Suprapubic skin (tissue), 4 donors: Measurements from ENCODE around the gene LDLRAD2. TPM values are rescaled to one million over a fixed set of nuclear protein-coding genes. Genes with fewer than 3 reads are reported as not detected.

Source experiments
- DNase-seq, 2 donors: peaks; one replicate each; pipeline ENCODE4 v3.0.0-alpha.2; 2019; ENCODE audit warnings: low spot score in 2 of 2
- H3K27ac ChIP-seq: fragments of 200-600 bp; sonication (generic); one replicate; pipeline ENCODE4 v1.5.1; 2019
- H3K27me3 ChIP-seq: fragments of 200-600 bp; sonication (generic); one replicate; pipeline ENCODE4 v1.5.1; 2019
- H3K36me3 ChIP-seq: fragments of 200-600 bp; sonication (generic); one replicate; pipeline ENCODE4 v1.5.1; 2019
- H3K4me1 ChIP-seq: fragments of 200-600 bp; sonication (generic); one replicate; pipeline ENCODE4 v1.5.1; 2019
- H3K4me3 ChIP-seq: fragments of 200-600 bp; sonication (generic); one replicate; pipeline ENCODE4 v1.5.1; 2019; ENCODE audit warnings: mild to moderate bottlenecking
- H3K9me3 ChIP-seq: fragments of 200-600 bp; sonication (generic); one replicate; pipeline ENCODE4 v1.5.1; 2019
- EP300 ChIP-seq: sonication (generic); formaldehyde crosslinking; IDR thresholded peaks from one replicate; pipeline ENCODE4 v1.6.1; 2017; ENCODE audit warnings: antibody characterized with exemption
- POLR2A ChIP-seq, 2 donors: fragments of 450-650 bp; IDR thresholded peaks; one replicate each; pipeline ENCODE4 v1.6.1; 2017; ENCODE audit warnings: antibody characterized with exemption in 2 of 2, mild to moderate bottlenecking in 2 of 2, moderate library complexity in 2 of 2
- POLR2AphosphoS5 ChIP-seq, 3 donors: sonication (generic); formaldehyde crosslinking; IDR thresholded peaks; one replicate each; pipeline ENCODE4 v1.6.1; 2017; ENCODE audit warnings: antibody characterized with exemption in 3 of 3
- WGBS: methylation state at CpG from one replicate; pipeline ENCODE4 v1.1.5; 2018; 5-methylcytosine and 5-hydroxymethylcytosine counted together
- total RNA-seq, 4 donors: library from RNA; depleted of rRNA; stranded (reverse); fragments of >200 nt; gene quantifications; one replicate each; pipeline ENCODE4 v1.1.0, GENCODE V29; 2016
- TF ChIP-seq, protein P1 (sequence below), 2 donors: fragments of 200-600 bp in 1 of 2; fragments of 450-650 bp in 1 of 2; sonication (generic) in 1 of 2; IDR thresholded peaks; one replicate each; pipeline ENCODE4 v1.5.1; 2016 to 2019; ENCODE audit warnings: antibody characterized with exemption in 2 of 2, mild to moderate bottlenecking in 1 of 2, moderate library complexity in 1 of 2

Gene LDLRAD2
- total RNA-seq, 4 donors from 2014 or later = 0.13 to 0.29 TPM; not detected in 2

DNA sequence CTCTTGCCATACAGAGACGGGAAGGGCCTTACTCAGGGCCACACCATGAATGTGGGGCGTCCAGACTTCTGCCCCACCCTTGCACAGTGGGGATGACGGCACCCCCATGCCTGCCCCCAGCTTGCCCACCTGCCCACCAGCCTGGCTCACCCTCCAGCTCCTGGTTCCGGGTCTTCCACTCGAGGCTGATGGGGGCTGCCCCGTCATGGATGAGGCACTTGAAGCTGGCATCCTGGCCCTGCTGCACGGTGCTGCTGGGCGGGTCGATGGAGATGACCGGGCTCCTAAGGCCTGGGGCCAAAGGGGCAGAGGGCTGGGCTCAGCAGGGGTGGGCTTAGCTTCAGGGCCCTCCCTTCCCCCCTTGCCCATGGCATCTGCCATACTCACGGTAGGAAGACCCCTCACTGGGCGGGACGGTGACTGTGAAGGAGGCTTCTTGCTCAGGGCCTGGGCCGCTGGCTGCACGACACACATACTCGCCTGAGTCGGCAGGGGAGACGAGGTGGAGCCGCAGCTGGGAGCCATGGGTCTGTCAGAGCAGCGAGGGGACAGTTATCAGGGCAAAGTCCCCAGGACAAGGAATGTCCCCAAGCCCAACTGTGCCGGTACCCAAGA is 29.9 kb downstream of the LDLRAD2 start:
- Histone ChIP-seq H3K36me3 (peaks cover 99% of the 10 kb centered on the region), H3K4me1 (peaks cover 3% of the 10 kb centered on the region), H3K9me3 (no peaks in the 10 kb centered on the region), H3K27me3 (no peaks in the 10 kb centered on the region), H3K27ac (no peak overlapping the region), H3K4me3 (no peak overlapping the region)
- 82% methylated on average over 9 of the region's 21 CpGs for WGBS
- no peak for TF ChIP-seq POLR2AphosphoS5 (IDR thresholded peaks at IDR 0.05)
- no peak for TF ChIP-seq POLR2A (IDR thresholded peaks at IDR 0.05)
- peak in 1 of 2 donors; percentile 62 for DNase-seq

DNA sequence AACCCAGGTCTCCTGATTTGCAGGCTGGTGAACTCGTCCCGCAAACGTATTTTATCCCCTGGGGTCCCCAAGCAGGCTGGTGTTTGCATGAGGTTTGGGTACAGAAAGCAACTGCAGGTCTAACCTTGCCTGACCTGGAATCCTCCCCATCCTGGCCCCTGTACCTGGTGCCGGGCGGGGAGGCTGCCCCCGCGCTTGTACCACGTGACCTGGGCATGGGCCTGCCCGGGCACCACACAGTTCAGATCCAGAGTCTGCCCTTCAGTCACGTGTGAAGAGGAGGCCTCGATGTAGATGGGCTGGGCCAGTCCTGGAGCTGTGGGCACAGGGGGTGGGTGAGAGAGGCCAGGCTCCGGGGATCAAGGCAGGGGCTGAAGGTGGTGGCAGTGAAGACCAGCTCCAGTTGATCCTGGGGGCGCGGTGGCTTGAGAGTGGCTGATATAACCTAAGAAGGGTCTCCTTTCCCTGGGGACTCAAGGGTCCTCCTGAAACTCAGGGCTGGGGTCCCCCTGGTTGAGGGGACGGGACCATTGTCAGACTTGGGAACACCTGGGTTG is 30.6 kb downstream of the LDLRAD2 start:
- peaks cover 3% of the 10 kb centered on the region for H3K4me1 ChIP-seq
- no peak overlapping the region for H3K27ac ChIP-seq
- DNase-seq = no peak
- H3K4me3 ChIP-seq = no peak overlapping the region
- H3K36me3 ChIP-seq = peaks cover 99% of the 10 kb centered on the region
- 100% methylated on average over 4 of the region's 15 CpGs for WGBS
- no peaks in the 10 kb centered on the region for H3K27me3 ChIP-seq
- TF ChIP-seq POLR2A (IDR thresholded peaks at IDR 0.05) (no peak), EP300 (no peak), POLR2AphosphoS5 (IDR thresholded peaks at IDR 0.05) (no peak)
- TF ChIP-seq, protein P1, sequence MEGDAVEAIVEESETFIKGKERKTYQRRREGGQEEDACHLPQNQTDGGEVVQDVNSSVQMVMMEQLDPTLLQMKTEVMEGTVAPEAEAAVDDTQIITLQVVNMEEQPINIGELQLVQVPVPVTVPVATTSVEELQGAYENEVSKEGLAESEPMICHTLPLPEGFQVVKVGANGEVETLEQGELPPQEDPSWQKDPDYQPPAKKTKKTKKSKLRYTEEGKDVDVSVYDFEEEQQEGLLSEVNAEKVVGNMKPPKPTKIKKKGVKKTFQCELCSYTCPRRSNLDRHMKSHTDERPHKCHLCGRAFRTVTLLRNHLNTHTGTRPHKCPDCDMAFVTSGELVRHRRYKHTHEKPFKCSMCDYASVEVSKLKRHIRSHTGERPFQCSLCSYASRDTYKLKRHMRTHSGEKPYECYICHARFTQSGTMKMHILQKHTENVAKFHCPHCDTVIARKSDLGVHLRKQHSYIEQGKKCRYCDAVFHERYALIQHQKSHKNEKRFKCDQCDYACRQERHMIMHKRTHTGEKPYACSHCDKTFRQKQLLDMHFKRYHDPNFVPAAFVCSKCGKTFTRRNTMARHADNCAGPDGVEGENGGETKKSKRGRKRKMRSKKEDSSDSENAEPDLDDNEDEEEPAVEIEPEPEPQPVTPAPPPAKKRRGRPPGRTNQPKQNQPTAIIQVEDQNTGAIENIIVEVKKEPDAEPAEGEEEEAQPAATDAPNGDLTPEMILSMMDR (IDR thresholded peaks at IDR 0.05) = no peak
- H3K9me3 ChIP-seq = no peaks in the 10 kb centered on the region

DNA sequence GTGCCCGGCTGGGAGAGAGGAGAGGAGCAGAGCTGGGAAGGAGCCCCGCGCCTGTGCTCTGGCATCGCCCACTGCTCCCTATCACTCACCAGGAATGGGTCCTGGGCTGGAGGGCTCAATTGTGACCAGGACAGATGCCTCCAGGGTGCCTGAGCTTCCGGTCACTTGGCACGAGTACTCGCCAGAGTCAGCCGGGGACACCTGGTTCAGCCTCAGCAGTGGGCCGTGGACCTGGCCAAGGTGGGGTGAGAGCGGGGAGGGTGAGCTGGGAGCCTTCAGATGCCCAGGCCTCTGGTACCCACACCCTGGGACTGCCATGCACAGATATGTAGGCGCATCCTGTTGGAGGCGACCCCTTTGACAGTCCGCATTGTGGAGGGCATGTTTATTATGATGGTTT is 31.1 kb downstream of the LDLRAD2 start:
- WGBS = 80% methylated on average over 1 of the region's 13 CpGs
- H3K27me3 ChIP-seq = no peaks in the 10 kb centered on the region
- peaks cover 99% of the 10 kb centered on the region for H3K36me3 ChIP-seq
- no peaks in the 10 kb centered on the region for H3K9me3 ChIP-seq
- TF ChIP-seq, protein P1 (IDR thresholded peaks at IDR 0.05) = no peak
- TF ChIP-seq EP300 (no peak), POLR2AphosphoS5 (IDR thresholded peaks at IDR 0.05) (no peak), POLR2A (IDR thresholded peaks at IDR 0.05) (no peak)
- H3K4me3 ChIP-seq = no peak overlapping the region
- no peak for DNase-seq
- peaks cover 3% of the 10 kb centered on the region for H3K4me1 ChIP-seq
- no peak overlapping the region for H3K27ac ChIP-seq

DNA sequence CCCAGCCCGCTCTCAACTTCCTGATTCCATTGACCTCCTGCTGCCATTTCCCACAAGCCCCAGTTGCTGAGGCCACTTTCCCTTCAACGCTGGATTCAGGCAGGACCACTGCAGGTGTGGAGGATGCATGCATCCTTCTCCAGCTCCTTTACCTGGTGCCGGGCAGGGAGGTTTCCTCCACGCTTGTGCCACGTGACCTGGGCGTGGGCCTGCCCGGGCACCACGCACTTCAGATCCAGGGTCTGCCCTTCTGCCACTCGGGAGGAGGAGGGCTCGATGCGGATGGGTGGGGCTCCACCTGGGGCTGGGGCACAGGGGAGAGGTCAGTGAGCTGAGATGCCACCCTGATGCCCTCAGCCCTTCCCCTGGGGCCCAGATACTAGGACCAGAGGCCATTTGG is 31.9 kb downstream of the LDLRAD2 start:
- Histone ChIP-seq H3K9me3 (no peaks in the 10 kb centered on the region), H3K36me3 (peaks cover 99% of the 10 kb centered on the region), H3K4me3 (no peak overlapping the region), H3K4me1 (peaks cover 3% of the 10 kb centered on the region), H3K27me3 (no peaks in the 10 kb centered on the region), H3K27ac (no peak overlapping the region)
- DNase-seq = no peak
- WGBS = 85% methylated on average over 3 of the region's 11 CpGs
- TF ChIP-seq, protein P1 (IDR thresholded peaks at IDR 0.05) = no peak
- TF ChIP-seq POLR2A (IDR thresholded peaks at IDR 0.05) = no peak
- TF ChIP-seq EP300 = no peak
- no peak for TF ChIP-seq POLR2AphosphoS5 (IDR thresholded peaks at IDR 0.05)

DNA sequence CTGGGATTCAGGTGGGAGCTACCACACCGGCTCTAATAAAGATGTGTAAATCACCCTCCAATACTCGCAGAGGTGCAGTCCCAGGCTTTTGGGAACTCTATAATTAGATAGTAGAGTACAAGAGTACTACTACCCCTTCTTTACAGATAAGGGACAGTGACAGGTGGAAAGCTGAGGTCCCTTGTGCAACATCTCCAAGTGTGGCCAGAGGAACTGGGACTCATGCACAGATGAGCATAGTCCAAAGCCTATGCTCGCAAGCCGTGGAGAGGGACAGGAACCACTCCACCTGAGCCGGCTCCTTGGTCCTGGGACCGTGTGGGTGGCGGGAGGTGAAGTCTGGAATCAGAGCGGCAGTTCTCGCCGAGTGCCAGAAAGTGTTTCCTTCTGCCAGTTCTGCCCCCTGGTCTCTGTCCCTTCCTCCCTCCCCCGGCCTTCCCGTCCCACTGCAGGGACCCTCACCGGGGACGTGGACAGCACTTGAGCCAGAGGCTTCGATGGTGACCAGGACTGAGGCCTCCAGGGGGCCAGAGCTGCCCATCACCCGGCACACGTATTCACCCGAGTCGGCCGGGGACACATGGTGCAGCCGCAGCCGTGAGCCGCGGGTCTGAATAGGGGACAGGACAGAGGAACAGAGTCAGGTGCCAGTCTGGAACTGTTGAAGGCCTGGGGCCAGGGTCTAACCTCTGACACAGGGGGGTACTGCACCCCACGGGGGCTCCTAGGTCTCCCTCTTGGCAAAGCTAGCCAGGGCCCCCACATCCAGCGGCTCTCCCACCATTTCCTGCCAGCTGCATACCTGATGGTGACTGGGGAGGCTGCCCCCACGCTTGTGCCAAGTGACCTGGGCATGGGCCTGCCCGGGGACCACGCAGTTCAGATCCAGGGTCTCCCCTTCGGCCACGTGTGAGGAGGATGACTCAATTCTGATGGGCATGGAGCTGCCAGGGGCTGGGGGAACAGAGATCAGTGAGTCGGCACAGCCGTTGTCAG is 33.9 kb downstream of the LDLRAD2 start:
- H3K4me3 ChIP-seq = no peak overlapping the region
- no peaks in the 10 kb centered on the region for H3K27me3 ChIP-seq
- peaks cover 99% of the 10 kb centered on the region for H3K36me3 ChIP-seq
- DNase-seq = no peak
- peaks cover 3% of the 10 kb centered on the region for H3K4me1 ChIP-seq
- 93% methylated on average over 32 of the region's 33 CpGs for WGBS
- no peak overlapping the region for H3K27ac ChIP-seq
- TF ChIP-seq EP300 (no peak), POLR2AphosphoS5 (IDR thresholded peaks at IDR 0.05) (no peak), POLR2A (IDR thresholded peaks at IDR 0.05) (no peak)
- TF ChIP-seq, protein P1 (IDR thresholded peaks at IDR 0.05) = no peak
- H3K9me3 ChIP-seq = no peaks in the 10 kb centered on the region
